AG04449 (cell line): ENCODE results near the gene SLC28A2.

Experiments
- CTCF ChIA-PET: fragments of 350-600 bp; formaldehyde crosslinking; extraction: SDS; loops from one replicate; lab custom pipeline; 2021; ENCODE audit warnings: antibody characterized with exemption; lab: Yijun Ruan, JAX
- POLR2A ChIA-PET: fragments of 400-600, 350-600 bp; formaldehyde crosslinking; extraction: SDS; loops from one replicate; lab custom pipeline; 2020; ENCODE audit warnings: antibody characterized with exemption, inconsistent platforms; lab: Yijun Ruan, JAX
- DNase-seq: peaks from one replicate; pipeline ENCODE4 v3.0.0-alpha.2; 2010; ENCODE audit warnings: low read depth, low spot score
- H3K4me3 ChIP-seq: 2 replicates; pipeline ENCODE4 v1.5.1; 2011; ENCODE audit warnings: low read depth, mild to moderate bottlenecking, control low read depth, low read length
- CTCF ChIP-seq: IDR thresholded peaks from one replicate; pipeline ENCODE4 v1.5.1; 2011; ENCODE audit warnings: mild to moderate bottlenecking, moderate library complexity, low read length, control low read depth, inconsistent platforms; ENCODE audit not compliant: insufficient read depth; ENCODE audit errors: missing control alignments

The SLC28A2 gene

GRCh38 chr15:45224621-45225217 lies 27.3 kb upstream of the SLC28A2 start:
- CTCF ChIA-PET: no interaction called here
- no peak for DNase-seq
- POLR2A ChIA-PET: no interaction called here
- no peak overlapping the region for H3K4me3 ChIP-seq
- no peak for TF ChIP-seq CTCF

GRCh38 chr15:45225506-45226273 lies 26.3 kb upstream of the SLC28A2 start:
- no peak overlapping the region for H3K4me3 ChIP-seq
- TF ChIP-seq CTCF: no peak
- ChIA-PET CTCF (no interaction called here), POLR2A (no interaction called here)
- DNase-seq: no peak

GRCh38 chr15:45228931-45229330 lies 23.1 kb upstream of the SLC28A2 start:
- CTCF ChIA-PET: no interaction called here
- no peak for TF ChIP-seq CTCF
- DNase-seq: no peak
- POLR2A ChIA-PET: no interaction called here
- no peak overlapping the region for H3K4me3 ChIP-seq

- no peak overlapping the region for H3K4me3 ChIP-seq
- DNase-seq: no peak
- no peak for TF ChIP-seq CTCF
- POLR2A ChIA-PET: no interaction called here
- CTCF ChIA-PET: interaction anchor here (1.6 kb wide), 1 partner anchor 19 kb away, joined by 4 read pairs; no protein-coding TSS in a partner anchor
These were observed 21.6 kb upstream of the SLC28A2 start for GRCh38 chr15:45230245-45230965.

GRCh38 chr15:45231132-45231531 lies 20.9 kb upstream of the SLC28A2 start:
- ChIA-PET POLR2A (no interaction called here), CTCF (interaction anchor here (1.1 to 1.6 kb wide), 2 partner anchors 19 to 67 kb away, joined by 3 to 4 read pairs; no protein-coding TSS in a partner anchor)
- no peak for DNase-seq
- no peak overlapping the region for H3K4me3 ChIP-seq
- no peak for TF ChIP-seq CTCF
